ENCODE results near the gene FILIP1L. TPM values are rescaled to one million over a fixed set of nuclear protein-coding genes. Genes with fewer than 3 reads are reported as not detected.
A peak's percentile ranks its signal among the peaks of the same experiment; 100 is the strongest.

The FILIP1L gene
- polyA plus RNA-seq, 1 donor (not counting 4 experiments of a cell fraction or from before 2014, with no cell fraction given), result 14.7 TPM

DNA sequence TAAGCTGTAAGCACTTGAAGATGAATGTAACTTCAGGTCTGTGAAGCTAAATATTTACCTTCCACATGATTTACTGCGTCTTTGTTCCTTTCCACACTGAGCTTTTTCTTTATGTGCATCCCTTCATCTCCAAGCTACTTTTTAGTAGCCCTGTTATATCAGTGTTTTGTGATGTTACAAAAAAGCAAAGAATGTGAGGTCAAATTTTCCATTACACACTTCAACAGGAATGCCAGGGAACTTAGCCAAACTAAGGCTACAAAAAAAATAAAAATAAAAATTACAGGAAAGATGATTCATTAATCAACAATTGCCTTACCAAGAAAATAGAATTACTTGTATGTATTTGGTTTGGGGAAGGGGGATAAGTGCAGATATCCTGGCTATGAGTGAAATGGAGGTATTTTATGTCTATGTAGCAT is 73.0 kb downstream of the FILIP1L start:
- FAIRE-seq (peak; percentile 85), DNase-seq (ENCODE audit: low read depth, low spot score) (no peak)
- peaks cover 40% of the 10 kb centered on the region for H3K4me1 ChIP-seq (ENCODE audit: control insufficient read depth, extremely low read depth, insufficient read depth, low read length)
- no peaks in the 10 kb centered on the region for H3K27me3 ChIP-seq (ENCODE audit: control insufficient read depth, extremely low read depth, insufficient read depth, low read length)
- H3K9me3 ChIP-seq (ENCODE audit: control insufficient read depth, low read depth, low read length), result no peaks in the 10 kb centered on the region
- TF ChIP-seq, protein P1, sequence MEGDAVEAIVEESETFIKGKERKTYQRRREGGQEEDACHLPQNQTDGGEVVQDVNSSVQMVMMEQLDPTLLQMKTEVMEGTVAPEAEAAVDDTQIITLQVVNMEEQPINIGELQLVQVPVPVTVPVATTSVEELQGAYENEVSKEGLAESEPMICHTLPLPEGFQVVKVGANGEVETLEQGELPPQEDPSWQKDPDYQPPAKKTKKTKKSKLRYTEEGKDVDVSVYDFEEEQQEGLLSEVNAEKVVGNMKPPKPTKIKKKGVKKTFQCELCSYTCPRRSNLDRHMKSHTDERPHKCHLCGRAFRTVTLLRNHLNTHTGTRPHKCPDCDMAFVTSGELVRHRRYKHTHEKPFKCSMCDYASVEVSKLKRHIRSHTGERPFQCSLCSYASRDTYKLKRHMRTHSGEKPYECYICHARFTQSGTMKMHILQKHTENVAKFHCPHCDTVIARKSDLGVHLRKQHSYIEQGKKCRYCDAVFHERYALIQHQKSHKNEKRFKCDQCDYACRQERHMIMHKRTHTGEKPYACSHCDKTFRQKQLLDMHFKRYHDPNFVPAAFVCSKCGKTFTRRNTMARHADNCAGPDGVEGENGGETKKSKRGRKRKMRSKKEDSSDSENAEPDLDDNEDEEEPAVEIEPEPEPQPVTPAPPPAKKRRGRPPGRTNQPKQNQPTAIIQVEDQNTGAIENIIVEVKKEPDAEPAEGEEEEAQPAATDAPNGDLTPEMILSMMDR (optimal IDR thresholded peaks at IDR 0.05 in 1 of 3, IDR thresholded peaks at IDR 0.05 in 1 of 3, conservative IDR thresholded peaks at IDR 0.05 in 1 of 3; ENCODE audit: extremely low read depth in 1 of 3, insufficient read depth in 2 of 3, low read length in 3 of 3), result no peak
- TF ChIP-seq EZH2 (IDR thresholded peaks at IDR 0.05; ENCODE audit: low read length), result no peak
- peak overlapping the region; percentile 42 for H3K4me2 ChIP-seq (ENCODE audit: control insufficient read depth, extremely low read depth, insufficient read depth, low read depth, low read length)
- H3K4me3 ChIP-seq (ENCODE audit: control insufficient read depth in 2 of 3, extremely low read depth in 1 of 3, insufficient read depth in 2 of 3, low read depth in 1 of 3, low read length in 3 of 3), result no peak overlapping the region
- no peaks in the 10 kb centered on the region for H3K79me2 ChIP-seq (ENCODE audit: control insufficient read depth, insufficient read depth, low read length)
- peak overlapping the region; percentile 66 for H3K9ac ChIP-seq (ENCODE audit: control insufficient read depth, extremely low read depth, insufficient read depth, low read length)
- dilution Hi-C loops (cut with MboI; ENCODE audit: extremely low pct_ligation_motif_present, low sequenced_read_pairs), result no loop called here
- no peaks in the 10 kb centered on the region for H4K20me1 ChIP-seq (ENCODE audit: control insufficient read depth, extremely low read depth, insufficient read depth, low read length)
- H3K27ac ChIP-seq (ENCODE audit: control insufficient read depth, insufficient read depth, low read length), result peak overlapping the region; percentile 92
- no peaks in the 10 kb centered on the region for H3K36me3 ChIP-seq (ENCODE audit: control insufficient read depth in 2 of 2, extremely low read depth in 1 of 2, insufficient read depth in 2 of 2, low read length in 2 of 2)
- H3K9me1 ChIP-seq (ENCODE audit: control insufficient read depth, extremely low read depth, insufficient read depth, low read length), result no peaks in the 10 kb centered on the region
- peak overlapping the region; percentile 42 for H2AFZ ChIP-seq (ENCODE audit: control insufficient read depth, low read length)

DNA sequence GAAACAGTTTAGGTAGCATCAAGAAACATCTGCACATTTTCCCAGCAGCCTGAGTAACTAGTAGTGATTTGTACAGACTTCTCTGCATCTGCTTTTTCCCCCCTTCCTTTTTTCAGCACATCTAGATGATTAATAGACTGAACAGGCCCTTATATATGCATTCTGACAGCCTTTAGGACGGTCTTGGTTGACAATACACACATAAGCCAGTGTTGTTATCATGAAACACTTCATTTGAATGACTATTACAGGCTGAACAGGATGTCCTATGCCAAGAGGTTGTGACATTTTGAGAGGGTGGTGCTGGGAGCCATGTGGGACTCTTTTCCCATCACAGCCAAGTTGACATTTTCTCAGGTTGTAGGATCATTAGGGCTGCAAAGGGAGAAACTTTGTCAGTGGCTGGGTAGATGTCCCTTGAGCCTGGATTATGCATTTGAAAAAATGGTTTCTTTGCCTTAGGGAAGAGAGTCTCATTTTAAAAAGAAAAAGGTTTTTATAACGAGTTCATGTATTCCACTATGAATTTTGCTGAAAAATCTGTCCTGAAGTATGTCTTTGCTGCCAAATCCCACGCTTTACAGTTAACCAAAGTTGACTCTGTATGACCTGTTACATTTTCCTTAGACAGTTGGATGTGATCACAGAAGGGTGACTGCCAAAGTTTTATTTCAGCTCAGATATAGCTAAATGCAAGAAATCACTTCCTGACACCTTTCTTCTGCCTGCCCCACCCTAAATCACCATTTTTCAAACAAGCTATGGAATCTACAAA is 73.7 kb downstream of the FILIP1L start:
- Histone ChIP-seq H3K9me3 (ENCODE audit: control insufficient read depth, low read depth, low read length) (no peaks in the 10 kb centered on the region), H3K4me1 (ENCODE audit: control insufficient read depth, extremely low read depth, insufficient read depth, low read length) (peaks cover 36% of the 10 kb centered on the region), H3K27ac (ENCODE audit: control insufficient read depth, insufficient read depth, low read length) (peak overlapping the region; percentile 92), H3K4me2 (ENCODE audit: control insufficient read depth, extremely low read depth, insufficient read depth, low read depth, low read length) (peak overlapping the region; percentile 42), H3K27me3 (ENCODE audit: control insufficient read depth, extremely low read depth, insufficient read depth, low read length) (no peaks in the 10 kb centered on the region), H3K4me3 (ENCODE audit: control insufficient read depth in 2 of 3, extremely low read depth in 1 of 3, insufficient read depth in 2 of 3, low read depth in 1 of 3, low read length in 3 of 3) (no peak overlapping the region), H4K20me1 (ENCODE audit: control insufficient read depth, extremely low read depth, insufficient read depth, low read length) (no peaks in the 10 kb centered on the region), H3K79me2 (ENCODE audit: control insufficient read depth, insufficient read depth, low read length) (no peaks in the 10 kb centered on the region), H3K9ac (ENCODE audit: control insufficient read depth, extremely low read depth, insufficient read depth, low read length) (peak overlapping the region; percentile 14), H2AFZ (ENCODE audit: control insufficient read depth, low read length) (peak overlapping the region; percentile 42), H3K36me3 (ENCODE audit: control insufficient read depth in 2 of 2, extremely low read depth in 1 of 2, insufficient read depth in 2 of 2, low read length in 2 of 2) (no peaks in the 10 kb centered on the region), H3K9me1 (ENCODE audit: control insufficient read depth, extremely low read depth, insufficient read depth, low read length) (no peaks in the 10 kb centered on the region)
- DNase-seq (ENCODE audit: low read depth, low spot score) (no peak), FAIRE-seq (peak; percentile 63)
- no peak for TF ChIP-seq EZH2 (IDR thresholded peaks at IDR 0.05; ENCODE audit: low read length)
- TF ChIP-seq, protein P1 (optimal IDR thresholded peaks at IDR 0.05 in 1 of 3, IDR thresholded peaks at IDR 0.05 in 1 of 3, conservative IDR thresholded peaks at IDR 0.05 in 1 of 3; ENCODE audit: extremely low read depth in 1 of 3, insufficient read depth in 2 of 3, low read length in 3 of 3), result no peak
- dilution Hi-C loops (cut with MboI; ENCODE audit: extremely low pct_ligation_motif_present, low sequenced_read_pairs), result no loop called here

Measured in keratinocyte (primary cell).